ENCODE results near the gene ECE1.

ECE1 gene

GRCh38 chr1:21266119-21266774, 24.0 kb downstream of the ECE1 start:
- DNase-seq = no peak

GRCh38 chr1:21265644-21266043, 24.6 kb downstream of the ECE1 start:
- DNase-seq = no peak

GRCh38 chr1:21264898-21265297, 25.4 kb downstream of the ECE1 start:
- DNase-seq = no peak

- no peak for DNase-seq
Observed at GRCh38 chr1:21263653-21264225, 26.5 kb downstream of the ECE1 start.

GRCh38 chr1:21263052-21263429, 27.2 kb downstream of the ECE1 start:
- no peak for DNase-seq

GRCh38 chr1:21262293-21263051, 27.8 kb downstream of the ECE1 start:
- no peak for DNase-seq

- DNase-seq = peak; percentile 53
Observed at GRCh38 chr1:21261551-21262292, 28.5 kb downstream of the ECE1 start.

GRCh38 chr1:21260405-21261125, 29.7 kb downstream of the ECE1 start:
- no peak for DNase-seq

GRCh38 chr1:21259316-21260076, 30.8 kb downstream of the ECE1 start:
- no peak for DNase-seq

GRCh38 chr1:21258331-21259134, 31.7 kb downstream of the ECE1 start:
- DNase-seq = peak; percentile 72

- DNase-seq = no peak
Observed at GRCh38 chr1:21257431-21258135, 32.7 kb downstream of the ECE1 start.

GRCh38 chr1:21256776-21257175, 33.5 kb downstream of the ECE1 start:
- DNase-seq = no peak

- no peak for DNase-seq
Observed at GRCh38 chr1:21255943-21256320, 34.3 kb downstream of the ECE1 start.

GRCh38 chr1:21255284-21255942, 34.9 kb downstream of the ECE1 start:
- DNase-seq = peak; percentile 92

GRCh38 chr1:21254335-21254951, 35.8 kb downstream of the ECE1 start:
- no peak for DNase-seq

GRCh38 chr1:21251773-21252471, 38.3 kb downstream of the ECE1 start:
- peak; percentile 46 for DNase-seq

- DNase-seq = no peak
Observed at GRCh38 chr1:21249940-21250493, 40.2 kb downstream of the ECE1 start.

- no peak for DNase-seq
Observed at GRCh38 chr1:21247892-21248715, 42.2 kb downstream of the ECE1 start.
